HG02884 (cell line): ENCODE measurements around the gene TJP3.
"Not testable (repeated sequence)": the region's sequence is repeated elsewhere in the genome, so short reads cannot be mapped to it uniquely, and the experiment has no call there.

Experiments used
- ATAC-seq: cut with Tn5 transposase; IDR thresholded peaks from one replicate; pipeline ENCODE4 v1.9.1; 2021; ENCODE audit warnings: mild to moderate bottlenecking, moderate library complexity; ENCODE audit not compliant: unreplicated experiment

The TJP3 gene

DNA sequence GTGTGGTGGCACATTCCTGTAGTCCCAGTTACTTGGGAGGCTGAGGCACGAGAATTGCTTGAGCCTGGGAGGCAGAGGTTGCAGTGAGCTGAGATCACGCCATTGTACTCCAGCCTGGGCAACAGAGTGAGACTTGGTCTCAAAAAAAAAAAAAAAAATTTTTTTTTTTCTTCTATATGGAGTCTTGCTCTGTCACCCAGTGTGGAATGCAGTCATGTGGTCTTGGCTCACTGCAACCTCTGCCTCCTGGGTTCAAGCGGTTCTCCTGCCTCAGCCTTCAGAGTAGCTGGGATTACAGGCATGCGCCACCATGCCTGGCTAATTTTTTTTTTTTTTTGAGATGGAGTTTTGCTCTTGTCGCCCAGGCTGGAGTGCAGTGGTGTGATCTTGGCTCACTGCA lies 57.6 kb downstream of the TJP3 start:
- ATAC-seq = not testable (repeated sequence)

DNA sequence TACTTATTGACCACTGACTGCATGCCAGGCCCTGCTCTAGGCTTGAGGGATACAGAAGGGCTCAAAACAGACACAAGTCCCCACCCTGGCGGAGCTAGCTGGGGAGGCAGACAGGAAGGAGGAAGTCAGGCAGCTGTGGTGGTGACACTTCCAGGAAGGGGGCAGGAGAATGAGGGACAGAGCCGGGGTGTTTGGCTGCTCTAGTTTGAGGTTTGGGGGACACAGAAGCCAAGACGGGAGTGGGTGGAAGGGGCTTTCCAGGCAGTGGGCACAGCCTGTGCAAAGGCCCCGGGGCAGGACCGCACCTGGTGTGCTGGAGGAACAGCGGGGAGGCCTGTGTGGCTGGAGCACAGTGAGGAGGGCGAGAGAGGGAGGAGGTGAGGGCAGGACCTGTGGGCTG lies 58.3 kb downstream of the TJP3 start:
- ATAC-seq = no peak

DNA sequence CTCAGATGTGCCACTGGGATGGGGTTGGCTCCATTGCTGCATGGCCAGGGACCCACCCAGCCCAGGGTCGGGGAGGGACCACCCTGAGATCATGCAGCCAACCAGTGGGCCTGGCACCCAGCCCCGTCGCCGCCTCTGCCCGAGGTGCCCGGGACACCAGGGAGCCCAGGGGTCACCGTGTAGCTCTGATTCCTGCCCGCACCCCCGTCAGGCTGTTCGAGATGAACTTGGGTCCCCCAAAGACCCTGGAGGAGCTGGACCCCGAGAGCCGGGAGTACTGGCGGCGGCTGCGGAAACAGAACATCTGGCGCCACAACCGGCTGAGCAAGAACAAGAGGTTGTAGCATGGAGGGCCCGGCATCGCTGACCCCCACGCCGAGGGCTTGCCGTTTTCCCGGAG lies 58.9 kb downstream of the TJP3 start:
- ATAC-seq = no peak

DNA sequence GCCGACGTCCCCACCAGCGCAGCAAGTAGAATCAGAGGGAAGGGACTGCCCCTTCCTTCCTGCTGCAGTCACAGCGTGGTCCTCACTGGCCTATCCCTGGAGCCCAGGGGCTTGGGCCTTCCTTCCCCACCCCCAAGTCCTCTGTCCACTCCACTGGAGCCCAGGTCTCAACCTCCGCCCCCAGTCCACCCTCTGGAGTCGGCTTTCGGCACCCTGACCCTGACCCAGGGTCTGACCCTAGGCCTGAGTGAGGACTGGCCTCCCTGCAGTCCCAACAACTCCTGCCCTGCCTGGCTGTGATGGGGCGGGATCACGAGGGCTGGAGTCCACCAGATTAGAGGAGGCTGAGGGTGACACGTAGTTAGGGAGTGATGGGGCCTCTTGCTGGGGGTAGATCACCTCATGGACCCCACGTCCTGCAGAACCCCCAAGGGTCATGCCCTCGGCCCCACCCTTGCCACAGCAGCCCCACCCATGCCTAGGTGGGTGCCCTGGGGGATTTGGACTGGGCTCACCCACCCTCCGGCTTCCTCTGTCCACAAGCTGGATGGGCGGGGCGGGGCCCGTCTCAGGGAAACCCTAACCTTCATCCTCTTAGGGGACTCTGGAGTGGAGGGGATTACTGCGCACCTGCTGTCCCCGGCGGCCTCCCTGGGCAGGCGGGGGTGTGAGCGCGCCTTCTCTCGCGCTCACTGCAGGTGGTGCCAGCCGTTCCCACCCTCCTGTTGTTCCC lies 60.0 kb downstream of the TJP3 start:
- no peak for ATAC-seq

DNA sequence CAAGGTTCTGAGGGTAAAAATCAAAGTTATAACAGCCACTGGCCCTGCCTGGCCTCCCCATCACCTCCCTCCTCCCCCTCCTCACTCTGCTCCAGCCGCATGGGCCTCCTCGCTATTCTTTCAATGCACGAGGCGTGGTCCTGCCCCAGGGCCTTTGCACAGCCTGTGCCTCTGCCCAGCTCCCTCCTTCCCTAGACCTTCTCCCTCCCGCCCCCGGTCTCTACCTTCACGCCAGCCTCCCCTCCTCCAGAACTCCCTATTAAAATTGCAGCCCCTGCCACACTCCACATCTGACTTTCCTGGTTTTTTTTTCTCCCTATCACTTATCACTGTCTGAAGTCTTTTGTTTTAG lies 60.5 kb downstream of the TJP3 start:
- no peak for ATAC-seq

DNA sequence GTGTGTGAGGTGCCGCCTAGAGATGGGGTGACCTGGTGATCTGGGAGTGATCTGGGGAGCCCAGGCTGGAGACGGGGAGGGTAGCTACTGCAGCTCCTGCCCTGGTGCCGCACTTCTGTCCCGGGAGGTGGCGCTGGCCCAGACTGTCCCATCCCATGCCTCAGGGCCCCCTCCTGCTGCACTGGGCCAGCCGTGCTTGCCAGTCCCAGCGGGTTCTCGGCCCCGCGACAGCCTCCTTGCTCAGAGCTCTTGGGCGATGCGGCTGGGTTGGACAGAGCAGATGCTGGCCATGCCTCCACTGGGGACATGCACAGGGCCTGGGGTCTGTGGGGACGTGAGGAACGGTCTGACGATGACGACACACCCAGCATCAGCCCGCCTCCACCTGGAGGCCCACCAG lies 61.3 kb downstream of the TJP3 start:
- ATAC-seq = no peak

DNA sequence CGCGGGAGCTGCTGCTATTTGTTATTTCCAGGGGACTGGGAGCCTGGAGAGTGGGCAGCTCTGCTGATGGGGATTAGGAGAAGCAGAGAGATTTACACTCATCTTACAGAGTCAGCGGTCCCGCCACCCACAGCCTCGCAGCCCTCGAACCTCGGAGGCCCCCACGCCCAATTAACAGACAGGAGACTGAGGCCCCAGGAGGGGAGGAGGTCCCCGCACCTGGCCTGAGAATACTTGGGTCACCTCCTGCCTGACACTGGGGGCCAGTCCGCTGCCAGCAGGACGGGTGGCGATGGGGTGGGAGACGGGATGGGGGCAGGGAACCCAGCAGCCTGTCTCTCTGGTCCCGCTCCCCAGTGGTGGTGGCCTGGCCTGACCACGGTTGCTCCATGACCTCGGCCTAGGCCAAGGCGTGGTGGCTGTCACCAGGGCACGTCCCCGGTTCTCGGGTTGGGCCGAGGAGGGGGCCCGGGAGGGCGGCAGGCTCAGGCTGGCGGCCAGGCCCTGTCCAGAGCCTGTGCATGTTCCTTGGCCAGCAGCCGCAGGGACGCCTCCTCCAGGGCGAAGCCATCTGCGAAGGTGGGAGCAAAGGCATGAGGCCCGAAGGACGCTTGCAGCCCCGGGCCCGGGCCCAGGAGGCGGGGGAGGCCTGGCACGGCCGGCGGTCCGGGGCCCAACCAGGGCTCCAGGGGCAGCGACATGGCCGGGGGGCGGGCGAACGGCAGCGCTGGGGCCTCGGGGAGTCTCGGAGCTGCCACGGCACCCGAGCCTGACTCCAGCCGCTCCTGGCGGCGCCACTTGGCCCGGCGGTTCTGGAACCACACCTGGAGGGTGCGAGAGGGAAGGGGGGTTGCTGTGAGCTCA lies 62.2 kb downstream of the TJP3 start:
- ATAC-seq = no peak

DNA sequence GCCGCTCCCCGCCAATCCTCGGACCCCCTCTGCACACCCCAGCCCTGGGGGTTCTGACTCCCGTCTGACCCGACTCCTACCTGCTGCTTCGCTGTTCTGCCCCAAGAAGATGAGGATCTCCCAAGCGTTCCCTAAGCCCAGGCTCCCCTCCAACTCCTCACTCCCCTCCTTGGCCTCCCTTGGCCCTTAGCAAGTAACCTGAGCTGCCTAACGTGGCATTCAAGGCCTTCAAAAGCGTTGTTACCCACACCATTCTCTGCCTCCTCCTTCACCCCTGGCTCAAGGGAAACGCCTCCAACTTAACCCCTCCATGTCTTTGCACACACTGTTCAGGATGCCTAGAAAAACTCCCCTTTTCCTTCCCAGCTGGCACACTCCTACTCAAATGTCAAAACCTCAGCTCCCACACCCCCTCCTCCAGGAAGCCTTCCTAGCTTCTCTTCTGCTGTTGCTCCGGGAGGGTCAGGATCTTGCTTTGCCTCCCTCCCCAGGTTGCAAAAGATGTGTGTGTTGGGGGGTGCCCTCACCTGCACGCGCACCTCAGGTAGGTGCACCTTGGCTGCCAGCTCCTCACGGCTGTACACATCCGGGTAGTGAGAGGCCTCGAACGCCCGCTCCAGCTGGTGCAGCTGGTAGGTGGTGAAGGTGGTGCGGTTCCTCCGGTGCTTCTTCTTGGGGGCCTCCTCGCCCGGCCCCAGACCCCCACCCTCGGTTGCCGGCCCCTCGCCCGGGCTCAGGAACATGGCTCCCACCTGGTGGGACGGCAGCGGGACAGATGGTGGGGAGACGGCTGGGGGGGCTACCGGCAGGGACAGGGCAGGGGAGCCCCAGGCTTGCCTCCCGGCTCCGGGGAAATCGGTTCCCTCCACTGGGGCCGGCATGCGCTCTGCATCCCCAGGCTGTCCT lies 63.1 kb downstream of the TJP3 start:
- no peak for ATAC-seq

DNA sequence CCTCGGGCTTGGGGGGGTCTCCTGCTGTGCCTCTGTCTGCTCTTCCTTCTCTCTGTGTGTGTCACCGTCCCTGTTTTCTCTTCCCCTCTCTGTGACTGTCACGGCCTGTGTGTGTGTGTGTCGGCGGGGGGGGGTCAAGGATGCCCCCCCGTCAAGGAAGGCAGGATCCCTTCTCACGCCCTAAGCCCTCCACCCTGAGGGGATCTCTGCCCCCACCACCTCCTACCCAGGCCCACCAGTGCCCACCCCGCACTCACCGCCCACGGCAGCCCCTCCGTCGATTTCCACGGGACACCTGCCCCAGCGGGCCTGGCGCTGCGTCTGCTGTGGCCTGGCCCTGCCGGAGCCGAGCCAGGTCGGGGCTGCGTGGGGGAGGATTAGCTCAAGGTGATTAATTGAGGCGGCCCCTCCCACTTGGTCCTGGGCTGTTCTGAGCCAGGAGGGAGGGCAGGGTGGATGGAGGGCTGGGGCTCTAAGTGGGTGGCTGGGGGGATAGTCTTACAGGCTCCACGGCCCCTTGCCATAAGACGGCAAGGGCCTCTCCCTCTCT lies 63.8 kb downstream of the TJP3 start, which contains the start of gene RAX2:
Gene RAX2, minus strand, starts transcription at position 323 of the 550 bp plus-strand sequence. CDS start 486 bp downstream, outside the sequence.
- ATAC-seq = no peak

DNA sequence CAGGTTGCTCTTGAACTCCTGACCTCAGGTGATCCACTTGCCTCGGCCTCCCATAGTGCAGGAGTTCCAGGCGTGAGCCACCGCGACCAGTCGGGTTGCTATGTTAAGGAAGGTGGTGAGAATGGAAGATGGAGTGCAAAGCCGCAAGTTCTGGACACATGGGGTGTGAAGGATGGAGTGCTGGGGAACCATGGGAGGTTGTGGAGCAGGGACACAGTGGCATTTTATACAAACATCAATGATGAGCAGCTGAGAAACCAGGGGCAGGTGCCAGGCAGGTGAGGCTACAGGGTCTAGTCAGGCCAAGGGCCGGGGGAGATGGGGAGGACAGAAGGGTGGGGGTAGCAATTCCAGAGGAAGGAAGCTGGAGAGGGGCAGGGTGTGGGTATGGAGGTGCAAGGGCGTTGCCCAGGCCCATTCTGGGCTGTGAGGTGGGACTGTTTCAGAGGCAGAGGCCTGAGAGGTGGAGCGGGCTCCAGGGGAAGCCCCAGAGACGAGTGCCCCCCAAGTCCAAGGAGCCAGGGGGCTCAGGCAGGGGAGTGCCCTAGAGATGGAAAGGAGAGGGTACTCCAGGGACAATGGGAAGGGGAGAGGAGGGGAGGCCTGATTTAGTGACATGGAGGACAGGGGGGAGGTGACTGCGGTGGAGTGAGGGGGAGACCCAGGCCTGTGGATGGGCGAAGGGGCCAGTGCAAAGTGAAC lies 65.8 kb downstream of the TJP3 start:
- no peak for ATAC-seq

DNA sequence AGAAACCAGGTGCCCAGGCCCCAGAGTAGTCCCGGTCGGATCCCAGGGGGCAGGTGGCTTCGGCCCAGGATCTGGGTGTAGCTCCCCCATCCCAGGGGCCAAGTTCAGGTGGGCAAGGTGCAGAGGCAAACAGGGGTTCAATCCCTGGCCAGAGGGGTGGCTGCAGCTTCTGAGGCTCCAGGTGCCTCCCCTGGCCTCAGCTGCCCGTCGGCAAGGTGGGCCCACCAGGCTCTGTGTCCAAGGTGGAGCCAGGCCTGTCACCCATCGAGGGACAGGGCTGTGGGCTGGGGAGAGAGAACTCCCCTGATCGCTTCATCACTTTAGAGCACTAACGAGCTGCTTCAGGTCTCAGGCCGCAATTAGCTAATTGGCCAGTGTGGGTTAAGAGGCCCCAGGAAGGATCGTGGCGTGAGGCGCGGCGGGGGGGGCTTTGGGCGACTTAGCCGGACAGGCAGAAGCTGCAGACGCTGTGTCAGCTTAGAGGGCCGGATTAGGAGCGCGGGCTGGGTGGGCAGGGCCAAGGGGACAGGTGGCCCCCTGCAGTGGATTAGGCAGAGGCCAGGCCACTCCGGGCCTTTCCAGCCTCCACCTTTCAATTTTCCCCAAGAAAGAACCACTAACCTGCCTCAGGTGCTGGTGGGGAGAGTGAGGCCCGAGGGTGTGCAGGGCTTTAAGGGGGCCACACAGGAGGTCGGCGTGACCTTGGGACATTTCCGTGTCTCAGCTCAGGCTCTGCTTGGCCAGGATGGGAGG lies 66.6 kb downstream of the TJP3 start:
- ATAC-seq = no peak

DNA sequence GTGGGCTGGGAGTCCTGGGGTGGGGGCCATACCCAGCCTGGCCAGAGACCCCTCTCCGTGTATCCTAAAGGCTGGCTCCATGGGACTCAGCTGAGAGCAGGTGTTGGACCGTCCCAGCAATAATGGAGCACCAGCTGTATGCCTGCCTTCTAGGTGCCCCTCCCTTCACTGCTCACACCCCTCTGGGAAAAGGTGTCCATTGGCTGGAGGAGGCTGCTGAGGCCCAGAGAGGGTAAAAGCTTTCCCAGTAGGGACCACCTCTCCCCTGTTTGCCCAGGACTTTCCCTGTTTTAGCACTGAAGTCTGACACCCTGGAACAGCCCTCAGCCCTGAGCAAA lies 67.2 kb downstream of the TJP3 start:
- ATAC-seq = no peak

DNA sequence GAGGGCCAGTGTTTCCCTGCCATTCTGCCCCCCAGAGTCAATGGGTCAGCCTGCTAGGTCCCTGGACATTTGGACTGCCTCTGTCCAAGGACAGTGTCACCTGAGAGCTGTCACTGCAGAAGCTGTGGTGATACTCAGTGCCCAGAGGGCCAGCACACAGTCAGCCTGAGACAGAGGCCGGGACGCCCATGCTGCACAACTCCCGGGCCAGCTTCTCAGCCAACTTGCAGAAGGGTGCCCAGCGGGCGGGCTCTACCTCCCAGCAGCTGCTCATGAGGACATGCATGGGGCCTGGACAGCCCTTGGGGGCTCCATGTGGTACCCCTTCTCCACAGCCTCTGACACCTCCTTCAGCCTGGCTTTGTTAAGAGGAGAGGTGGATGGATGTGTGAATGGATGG lies 67.6 kb downstream of the TJP3 start:
- ATAC-seq = no peak

DNA sequence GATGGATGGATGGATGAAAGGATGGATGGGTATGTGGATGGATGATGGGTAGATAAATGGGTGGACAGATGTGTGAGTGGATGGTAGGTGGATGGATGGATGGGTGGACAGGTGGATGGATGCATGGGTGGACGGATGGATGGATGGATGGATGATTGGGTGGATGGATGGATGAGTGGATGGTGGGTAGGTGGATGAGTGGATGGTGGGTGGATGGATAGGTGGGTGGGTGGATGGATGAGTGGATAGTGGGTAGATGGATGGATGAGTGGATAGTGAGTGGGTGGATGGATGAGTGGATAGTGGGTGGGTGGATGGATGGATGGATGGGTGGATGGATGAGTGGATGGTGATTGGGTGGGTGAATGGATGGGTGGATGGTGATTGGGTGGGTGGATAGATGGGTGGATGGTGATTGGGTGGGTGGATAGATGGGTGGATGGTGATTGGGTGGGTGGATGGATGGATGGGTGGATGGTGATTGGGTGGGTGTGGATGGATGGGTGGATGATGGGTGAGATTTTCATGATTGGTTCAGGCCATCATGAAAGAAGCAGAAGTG lies 68.4 kb downstream of the TJP3 start:
- no peak for ATAC-seq

DNA sequence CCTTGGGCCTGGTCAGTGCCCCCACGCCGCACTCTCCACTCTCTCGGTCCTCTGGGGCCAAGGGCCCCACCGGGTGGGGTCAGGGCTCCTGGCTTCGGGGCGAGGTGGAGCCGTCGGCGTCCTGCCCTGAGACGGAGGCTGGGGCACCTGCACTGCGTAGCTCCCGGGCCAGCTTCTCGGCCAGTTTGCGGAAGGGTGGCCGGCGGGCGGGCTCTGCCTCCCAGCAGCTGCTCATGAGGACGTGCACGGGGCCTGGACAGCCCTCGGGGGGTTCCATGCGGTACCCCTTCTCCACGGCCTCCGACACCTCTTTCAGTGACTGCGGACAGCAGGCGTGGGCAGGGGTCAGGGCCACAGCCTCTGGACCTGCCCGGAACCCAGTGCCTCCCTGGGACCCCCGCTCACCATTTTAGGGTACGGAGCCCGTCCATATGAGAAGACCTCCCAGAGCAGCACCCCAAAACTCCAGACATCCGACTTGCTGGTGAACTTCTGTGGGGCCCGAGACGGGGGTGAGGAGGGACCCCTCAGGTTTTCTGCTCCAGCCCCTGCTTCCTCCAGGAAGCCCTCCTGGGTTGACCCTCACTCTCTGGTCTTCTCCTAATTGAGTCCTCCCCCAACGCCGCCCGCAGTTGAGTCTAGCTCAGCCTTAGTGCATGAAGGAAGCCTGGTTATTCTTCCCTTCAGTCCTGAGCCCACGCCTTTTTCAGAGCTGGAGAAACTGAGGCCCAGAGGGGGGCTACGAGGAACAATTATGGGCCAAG lies 70.1 kb downstream of the TJP3 start:
- ATAC-seq = no peak

DNA sequence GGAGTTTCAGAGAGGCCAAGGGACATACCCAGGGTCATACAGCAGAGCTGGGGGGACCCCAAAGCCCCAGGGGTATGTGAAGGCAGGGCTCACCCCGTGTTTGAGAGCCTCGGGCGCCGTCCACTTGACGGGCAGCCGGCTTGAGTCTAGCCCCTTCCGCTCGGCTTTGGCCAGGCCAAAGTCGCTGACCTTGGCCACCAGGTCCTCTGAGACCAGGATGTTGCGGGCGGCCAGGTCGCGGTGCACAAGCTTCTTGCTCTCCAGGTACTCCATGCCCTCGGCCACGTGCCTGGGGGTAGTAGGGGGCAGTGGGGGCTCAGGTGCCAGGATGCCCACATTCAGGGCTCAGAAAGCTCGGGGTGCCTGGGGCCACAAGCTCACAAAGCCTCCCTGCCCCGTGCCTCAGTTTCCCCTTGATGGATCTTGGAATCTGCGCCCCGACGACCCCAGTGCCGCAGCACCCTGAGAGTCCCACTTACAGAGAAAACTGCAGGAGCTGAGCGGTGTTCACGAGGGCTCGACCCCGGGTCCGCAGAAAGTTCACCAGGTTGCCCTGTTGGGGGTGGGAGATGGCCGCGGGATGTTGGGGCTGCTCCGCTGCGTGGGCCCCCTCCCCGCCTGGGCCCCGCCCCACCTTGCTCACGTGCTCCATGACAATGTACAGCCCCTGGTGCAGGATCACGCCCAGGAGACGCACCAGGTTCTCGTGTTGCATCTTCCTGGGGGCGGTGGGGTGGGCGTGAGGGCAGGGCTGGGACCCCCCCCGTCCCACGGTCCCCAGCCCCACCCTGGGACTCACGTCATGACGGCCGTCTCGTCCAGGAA lies 70.9 kb downstream of the TJP3 start:
- ATAC-seq = no peak

DNA sequence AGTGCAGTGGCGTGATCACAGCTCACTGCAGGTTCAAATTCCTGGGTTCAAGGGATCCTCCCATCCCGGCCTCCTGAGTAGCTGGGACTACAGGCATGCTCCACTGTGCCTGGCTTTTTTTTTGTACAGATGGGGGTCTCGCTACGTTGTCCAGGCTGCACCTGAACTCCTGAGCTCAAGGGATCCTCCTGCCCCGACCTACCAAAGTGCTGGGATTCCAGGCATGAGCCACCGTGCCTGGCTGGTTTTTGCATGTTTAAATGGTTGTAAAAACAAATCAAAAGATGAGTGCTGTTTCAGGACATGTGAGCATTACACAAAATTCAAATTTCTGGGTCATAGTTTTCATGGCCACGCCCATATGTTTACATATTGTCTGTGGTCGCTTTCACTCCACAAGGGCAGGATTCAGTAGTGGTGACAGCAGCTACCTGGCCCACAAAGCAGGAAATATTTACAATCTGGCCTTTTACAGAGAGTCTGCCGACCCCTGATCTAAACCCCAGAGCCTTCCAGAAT lies 72.7 kb downstream of the TJP3 start:
- ATAC-seq = no peak

DNA sequence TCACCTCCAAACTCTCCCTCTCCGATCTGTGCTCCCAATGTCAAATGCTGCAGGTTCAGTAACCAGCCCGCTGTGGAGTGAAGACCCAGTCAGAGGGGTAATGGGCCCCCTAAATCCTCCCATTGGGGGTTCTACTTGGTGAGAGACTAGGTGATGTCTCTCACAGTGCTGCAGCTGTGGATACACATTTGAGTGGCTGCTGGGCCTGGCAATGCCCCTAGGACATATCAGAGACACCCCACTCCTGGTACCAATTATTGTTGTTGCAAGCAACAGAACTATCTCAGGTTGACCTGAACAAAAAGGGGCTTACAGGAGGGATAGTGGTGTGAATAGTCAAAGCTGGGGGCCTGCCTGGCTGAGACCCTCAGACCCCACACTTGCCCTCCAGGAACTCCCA lies 73.4 kb downstream of the TJP3 start:
- no peak for ATAC-seq
